Prostate gland (tissue), 2 donors: ENCODE data around the gene DAB1.

Experiments
- CTCF ChIP-seq, 4 experiments: fragments of 200-600 bp in 2 of 4; fragments of 450-650 bp in 2 of 4; sonication (generic) in 2 of 4; IDR thresholded peaks; 1 replicate in 3 of 4; 2 replicates in 1 of 4; pipeline ENCODE4 v1.5.1; 2016 to 2019; ENCODE audit warnings: antibody characterized with exemption in 4 of 4, mild to moderate bottlenecking in 2 of 4, moderate library complexity in 2 of 4
- POLR2A ChIP-seq: fragments of 450-650 bp; IDR thresholded peaks from one replicate; pipeline ENCODE4 v1.6.1; 2016; ENCODE audit warnings: antibody characterized with exemption, mild to moderate bottlenecking
- POLR2AphosphoS5 ChIP-seq: sonication (generic); formaldehyde crosslinking; IDR thresholded peaks from one replicate; pipeline ENCODE4 v1.6.1; 2017; ENCODE audit warnings: antibody characterized with exemption

- TF ChIP-seq CTCF (IDR thresholded peaks at IDR 0.05) = no peak
- no peak for TF ChIP-seq POLR2A
- no peak for TF ChIP-seq POLR2AphosphoS5
Measured at GRCh38 chr1:57142999-57143398, 280.9 kb downstream of the DAB1 start.
